ENCODE measurements around the gene CNOT1.
"Not testable (repeated sequence)": the region's sequence is repeated elsewhere in the genome, so short reads cannot be mapped to it uniquely, and the experiment has no call there.

The CNOT1 gene

DNA sequence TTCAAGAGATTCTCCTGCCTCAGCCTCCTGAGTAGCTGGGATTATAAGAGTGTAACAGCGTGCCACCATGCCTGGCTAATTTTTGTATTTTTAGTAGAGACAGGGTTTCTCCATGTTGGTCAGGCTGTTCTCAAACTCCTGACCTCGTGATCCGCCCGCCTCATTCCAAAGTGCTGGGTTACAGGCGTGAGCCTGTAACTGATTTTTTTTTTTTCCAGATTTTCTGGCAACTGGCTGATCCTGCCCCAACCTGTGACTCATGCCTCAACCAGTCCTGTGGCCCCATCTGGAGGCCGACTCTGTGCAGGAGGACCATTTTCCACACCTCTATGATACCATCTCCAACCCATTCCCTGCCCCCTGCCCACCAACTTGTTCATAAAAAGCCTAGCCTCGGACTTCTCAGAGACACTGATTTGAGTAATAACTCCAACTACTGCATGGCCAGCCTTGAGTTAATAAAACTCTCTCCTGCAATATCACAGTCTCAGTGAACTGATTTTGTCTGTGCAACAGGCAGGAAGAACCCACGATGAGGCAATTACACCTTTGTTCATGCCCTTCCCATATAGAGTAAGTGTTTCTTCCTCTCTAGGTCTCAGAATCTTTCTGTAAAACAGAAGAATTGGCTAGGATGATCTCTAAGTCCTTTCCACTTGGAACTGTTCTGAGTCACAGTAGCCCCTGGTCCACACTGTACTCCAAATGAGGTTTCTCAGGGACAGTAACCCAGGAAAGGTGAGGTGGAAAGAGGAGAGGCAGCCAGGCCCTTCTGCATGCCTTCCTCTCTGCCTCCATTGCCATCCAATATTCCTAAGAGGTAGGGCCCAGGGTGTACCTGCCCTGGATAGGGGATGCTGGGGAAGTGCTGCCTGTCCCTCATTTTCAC, 8.8 kb upstream of the CNOT1 start:
- no peak for DNase-seq

DNA sequence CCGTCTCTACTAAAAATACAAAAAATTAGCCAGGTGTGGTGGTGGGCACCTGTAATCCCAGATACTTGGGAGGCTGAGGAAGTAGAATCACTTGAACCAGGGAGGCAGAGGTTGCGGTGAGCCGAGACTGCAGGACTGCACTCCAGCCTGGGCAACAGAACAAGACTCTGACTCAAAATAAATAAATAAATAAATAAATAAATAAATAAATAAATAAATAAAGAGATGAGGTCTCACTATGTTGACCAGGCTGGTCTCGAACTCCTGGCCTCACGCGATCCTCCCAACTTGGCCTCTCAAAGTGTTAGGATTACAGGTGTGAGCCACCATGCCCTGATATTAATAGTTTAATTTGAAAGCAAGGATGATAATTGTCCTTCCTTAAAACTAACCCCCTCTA, 7.4 kb upstream of the CNOT1 start:
- DNase-seq: not testable (repeated sequence)

DNA sequence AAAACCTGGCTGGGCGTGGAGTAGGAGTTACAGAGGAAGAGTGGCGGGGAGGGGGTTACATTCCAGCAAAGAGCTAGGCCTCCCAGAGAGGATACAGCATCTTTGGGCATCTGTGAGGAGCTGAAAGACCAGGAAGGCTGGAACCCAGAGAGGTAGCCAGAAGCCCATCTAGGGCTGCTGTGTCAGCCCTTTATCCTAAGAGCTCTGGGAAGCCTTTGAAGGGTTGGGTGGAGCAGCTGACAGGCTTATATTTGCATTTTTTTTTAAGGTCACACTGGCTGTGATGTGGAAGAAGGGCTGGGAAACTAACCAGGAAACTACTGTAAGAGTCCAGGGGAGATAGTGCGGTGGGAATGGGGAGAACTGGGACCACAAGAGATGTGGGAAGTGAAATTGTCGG, 6.8 kb upstream of the CNOT1 start:
- DNase-seq: no peak

DNA sequence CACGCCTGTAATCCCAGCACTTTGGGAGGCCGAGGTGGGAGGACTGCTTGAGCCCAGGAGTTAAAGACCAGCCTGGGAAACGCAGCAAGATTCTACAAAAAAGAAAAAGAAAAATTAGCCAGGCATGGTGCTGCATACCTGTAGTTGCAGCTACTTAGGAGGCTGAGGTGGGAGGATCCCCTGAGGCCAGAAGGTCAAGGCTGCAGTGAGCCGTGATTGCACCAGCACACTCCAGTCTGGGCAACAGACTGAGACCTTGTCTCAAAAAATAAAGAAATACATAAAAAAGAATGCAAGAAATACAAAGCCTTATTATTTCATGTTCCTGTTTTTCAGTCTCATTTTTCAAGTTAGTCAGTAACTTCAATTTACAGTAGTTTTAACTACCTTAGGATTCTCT, 5.9 kb upstream of the CNOT1 start:
- DNase-seq: no peak

DNA sequence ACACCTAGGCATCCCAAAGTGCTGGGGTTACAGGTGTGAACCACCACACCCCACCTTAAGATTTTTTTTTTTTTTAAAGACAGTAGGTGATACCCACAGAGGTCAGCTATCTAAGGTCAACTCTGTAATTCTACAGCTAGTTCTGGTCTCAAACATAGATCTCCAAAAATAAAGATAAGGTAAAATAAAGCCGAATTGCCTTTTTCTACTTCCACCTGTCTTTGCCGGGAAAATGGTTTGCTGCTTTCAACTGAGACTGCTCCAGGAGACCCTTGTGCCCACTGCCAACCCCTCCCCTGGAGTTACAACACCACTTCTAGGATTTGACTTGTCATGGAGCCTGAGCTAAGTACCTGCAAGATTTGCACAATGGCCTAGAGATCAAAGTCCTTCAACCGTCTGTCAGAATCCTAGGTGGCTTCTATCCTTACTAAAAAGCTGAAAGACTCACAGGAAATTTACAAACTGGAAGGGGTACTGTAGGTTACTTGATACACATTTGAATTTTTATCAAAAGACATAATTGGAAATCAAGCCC, 4.7 kb upstream of the CNOT1 start:
- DNase-seq: no peak

DNA sequence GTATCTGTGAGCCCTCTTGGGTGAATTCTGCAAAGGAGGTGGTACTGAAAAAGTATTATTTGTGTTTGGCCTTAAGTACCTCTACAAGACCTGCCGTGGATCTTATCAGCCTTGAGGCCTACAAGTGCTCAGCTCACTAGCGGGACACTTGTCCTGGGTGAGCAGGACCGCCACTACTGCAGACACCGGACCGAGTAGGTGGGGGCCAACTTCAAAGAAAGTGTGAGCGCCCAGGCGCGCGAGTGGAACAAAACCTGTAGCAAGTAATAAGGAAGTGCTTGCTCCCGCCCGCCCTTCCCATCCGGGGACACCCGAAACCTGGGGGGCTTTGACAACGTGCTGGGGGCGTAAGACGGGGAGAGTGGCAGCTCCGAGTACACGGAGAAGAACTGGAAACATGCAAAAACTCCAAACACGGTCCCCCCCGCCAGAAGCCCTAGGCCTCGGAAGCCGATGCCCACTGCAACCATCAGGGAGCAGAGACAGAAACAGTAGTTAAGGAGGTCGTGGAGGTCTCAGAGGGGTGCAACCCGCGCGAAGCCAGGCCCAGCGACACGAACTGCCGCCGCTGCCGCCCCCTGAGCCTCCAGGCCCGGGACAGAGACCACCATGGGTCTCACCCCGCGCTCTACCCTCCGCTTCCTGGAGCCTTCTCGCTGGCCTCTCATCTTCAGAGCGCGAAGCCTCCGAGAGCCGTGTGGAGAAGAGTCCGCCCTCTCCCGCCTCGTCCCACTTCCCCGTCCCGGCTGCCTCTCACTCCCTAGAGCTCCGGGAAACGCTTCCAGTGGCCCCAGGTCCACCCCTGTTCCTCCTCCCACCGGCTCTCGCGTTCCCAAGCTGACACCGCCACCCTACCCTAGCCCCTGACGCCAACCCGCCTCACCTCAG, 537 bp downstream of the CNOT1 start:
- peak; percentile 20 to 61 (median 33) for DNase-seq

DNA sequence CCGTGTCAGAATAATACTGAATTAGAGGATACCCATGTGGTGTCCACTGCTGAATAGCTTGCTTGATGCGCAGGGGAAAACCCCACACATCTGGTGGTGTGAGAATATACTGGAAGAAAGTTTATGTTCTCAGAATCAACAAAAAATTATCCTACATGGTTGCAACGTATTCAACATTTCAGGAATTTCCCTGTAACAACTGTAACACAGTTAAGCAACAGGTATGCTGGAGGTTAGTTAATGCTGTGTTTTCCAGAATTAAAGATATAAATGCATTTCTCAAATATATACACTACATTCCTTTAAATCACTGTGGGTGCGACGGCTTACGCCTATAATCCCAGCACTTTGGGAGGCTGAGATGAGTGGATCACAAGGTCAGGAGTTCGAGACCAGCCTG, 5.4 kb downstream of the CNOT1 start:
- DNase-seq: no peak

DNA sequence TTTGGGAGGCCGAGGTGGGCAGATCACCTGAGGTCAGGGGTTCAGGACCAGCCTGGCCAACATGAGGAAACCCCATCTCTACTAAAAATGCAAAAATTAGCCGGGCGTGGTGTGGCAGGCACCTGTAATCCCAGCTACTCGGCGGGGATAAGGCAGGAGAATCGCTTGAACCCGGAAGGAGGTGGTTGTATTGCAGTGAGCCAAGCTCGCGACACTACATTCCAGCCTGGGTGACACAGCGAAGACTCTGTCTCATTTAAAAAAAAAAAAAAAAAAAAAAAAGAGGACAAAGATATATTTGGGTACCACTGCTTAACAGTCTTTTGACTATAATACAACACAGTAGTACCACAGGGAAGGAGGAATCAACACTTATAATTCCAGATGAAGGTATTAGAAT, 9.2 kb downstream of the CNOT1 start:
- DNase-seq: no peak

DNA sequence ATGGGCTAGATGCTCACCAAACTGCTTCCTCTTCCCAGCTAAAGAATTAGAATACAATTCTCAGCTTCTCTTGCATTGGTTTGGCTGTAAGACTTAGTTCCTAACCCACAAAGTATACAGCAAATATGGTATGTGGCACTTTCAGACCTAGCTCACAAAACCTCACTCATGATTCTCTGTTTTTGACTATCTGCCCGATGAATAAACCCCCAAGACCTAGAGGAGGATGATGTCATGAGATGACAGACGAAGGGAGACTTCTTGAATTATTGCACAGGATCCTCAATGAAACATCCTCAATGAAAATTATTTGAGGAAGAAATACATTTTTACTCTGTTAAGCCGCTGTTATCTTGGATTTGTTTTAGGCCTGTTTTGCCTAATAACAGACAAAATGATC, 14.3 kb downstream of the CNOT1 start:
- peak in 1 of 5 experiments; percentile 20 for DNase-seq

DNA sequence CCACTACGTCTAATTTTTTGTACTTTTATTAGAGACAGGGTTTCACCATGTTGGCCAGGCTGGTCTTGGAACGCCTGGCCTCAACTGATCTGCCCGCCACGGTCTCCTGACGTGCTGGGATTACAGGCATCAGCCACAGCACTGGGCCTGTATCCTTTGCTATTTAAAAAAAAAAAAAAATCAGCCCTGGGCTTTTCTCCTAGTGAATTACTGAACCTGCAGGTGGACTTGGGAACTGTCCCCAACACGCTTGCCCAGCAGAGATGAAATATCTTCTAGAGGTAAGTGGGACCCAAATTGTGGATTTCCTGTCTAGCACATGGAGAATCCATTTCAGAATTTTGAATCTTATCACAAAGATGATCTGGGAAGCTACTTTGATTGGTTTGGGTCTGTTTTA, 14.8 kb downstream of the CNOT1 start:
- DNase-seq: no peak

DNA sequence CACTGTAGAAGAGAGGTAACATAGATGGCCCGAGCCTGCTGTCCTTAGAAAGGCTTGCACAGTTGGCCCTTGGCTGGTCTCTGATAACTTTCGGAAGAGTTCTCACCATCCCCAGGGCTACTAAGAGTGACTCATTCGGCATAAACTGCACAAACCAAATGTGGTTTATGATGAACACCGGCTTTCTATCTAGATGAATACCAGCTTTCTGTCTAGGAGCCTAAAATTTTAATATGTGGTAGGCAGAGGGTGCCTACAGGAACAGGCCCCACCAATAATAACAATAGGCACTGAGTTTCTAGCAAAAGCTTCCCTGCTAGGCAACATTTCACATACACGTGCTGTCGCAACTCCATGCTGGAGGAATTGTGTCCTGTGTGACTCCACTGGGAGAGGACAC, 15.4 kb downstream of the CNOT1 start:
- DNase-seq: no peak

DNA sequence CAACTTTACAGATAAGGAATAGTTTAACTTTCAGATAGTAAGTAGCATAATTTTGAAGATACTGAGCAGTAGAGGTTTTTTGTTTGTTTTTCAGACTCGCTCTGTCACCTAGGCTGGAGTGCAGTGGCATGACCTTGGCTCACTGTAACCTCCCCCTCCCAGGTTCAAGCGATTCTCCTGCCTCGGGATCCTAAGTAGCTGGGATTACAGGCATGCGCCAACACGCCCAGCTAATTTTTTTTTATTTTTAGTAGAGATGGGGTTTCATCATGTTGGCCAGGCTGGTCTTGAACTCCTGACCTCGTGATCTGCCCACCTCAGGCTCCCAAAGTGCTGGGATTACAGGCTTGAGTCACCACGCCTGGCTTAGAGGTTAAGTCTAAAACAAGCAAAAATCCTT, 16.7 kb downstream of the CNOT1 start:
- DNase-seq: not testable (repeated sequence)

DNA sequence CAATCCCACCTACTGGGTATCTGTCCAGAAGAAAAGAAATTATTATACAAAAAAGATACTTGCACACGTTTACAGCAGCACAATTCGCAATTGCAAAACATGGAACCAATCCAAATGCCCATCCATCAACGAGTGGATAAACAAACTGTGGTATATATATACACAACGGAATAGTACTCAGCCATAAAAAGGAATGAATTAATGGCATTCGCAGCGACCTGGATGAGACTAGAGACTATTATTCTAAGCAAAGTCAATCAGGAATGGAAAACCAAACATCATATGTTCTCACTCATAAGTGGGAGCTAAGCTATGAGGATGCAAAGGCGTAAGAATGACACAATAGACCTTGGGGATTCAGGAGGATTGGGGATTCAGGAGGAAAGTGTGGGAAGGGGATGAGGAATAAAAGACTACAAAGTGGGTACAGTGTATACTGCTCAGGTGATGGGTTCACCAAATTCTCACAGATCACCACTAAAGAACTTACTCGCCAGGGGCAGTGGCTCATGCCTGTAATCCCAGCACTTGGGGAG, 21.0 kb downstream of the CNOT1 start:
- DNase-seq: no peak

DNA sequence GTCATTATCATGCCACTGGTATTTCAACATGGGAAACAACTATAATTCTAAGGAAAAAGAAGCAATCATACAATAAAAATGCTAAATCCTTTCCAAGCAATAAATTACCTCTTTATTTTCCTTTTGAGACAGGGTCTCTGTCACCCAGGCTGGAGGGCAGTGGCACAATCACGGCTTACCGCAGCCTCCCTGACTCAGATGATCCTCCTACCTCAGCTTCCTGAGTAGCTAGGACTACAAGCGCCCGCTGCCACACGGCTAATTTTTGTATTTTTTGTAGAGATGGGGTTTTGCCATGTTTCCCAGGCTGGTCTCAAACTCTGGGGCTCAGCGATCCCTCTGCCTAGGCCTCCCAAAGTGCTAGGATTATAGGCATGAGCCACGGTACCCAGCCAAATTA, 24.1 kb downstream of the CNOT1 start:
- no peak for DNase-seq

DNA sequence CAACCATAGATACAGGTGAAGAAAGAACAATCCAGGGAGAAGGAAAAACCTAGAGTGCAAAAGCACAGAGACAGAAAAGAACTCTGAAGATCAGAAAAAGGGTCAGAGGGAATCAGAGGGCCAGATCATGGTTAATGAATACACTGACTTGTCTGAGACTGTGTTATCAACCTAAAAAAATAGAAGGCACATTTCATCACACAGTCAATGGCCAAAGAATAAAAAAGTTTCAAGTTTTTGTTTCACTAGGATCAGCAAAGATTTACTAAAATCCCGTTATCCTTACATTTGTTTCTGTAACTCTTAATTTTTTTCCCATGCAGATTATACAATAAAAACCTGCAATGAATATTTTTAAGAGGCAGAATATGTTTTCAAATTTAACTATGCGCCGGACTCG, 38.5 kb downstream of the CNOT1 start:
- no peak for DNase-seq

DNA sequence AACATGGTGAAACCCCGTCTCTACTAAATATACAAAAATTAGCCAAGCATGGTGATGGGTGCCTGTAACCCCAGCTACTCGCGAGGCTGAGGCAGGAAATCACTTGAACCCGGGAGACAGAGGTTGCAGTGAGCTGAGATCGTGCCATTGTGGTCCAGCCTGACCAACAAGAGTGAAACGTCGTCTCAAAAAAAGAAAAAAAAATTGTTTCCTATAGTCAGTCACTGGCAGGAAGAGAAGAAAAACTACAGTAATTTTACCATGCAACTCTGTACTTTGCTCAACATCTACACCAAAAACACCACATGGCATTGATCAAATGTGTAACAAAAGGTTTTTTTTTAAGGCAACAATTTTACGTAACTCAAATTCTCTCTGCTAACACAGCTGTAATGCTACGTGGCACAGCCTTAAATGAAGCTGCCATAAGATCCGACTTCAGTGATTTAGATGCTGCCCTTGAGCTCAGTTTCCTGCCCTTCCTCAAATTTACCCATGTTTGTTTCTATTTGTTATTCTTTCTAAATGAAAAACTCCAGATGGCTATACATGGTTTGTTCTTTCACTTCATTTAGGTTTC, 40.2 kb downstream of the CNOT1 start:
- DNase-seq: peak in 1 of 5 experiments; percentile 22

DNA sequence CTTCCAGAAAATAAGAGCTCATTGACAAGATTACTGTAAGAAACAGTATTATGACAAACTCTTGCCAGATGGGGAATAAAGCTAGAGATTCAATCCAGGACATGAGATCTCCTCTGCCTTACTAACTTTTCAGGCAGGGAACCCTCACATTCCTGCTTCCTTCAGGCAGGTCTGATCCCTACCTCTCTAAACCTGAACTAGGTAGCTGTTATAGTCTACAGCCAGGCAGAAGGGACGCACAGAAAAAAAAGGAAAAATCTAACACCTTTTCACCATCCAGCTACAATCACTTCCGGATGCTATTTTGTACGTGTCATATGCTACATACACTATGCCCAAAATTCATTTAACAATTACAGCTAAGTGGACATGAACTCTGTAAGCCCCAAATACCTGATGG, 41.2 kb downstream of the CNOT1 start:
- DNase-seq: no peak

DNA sequence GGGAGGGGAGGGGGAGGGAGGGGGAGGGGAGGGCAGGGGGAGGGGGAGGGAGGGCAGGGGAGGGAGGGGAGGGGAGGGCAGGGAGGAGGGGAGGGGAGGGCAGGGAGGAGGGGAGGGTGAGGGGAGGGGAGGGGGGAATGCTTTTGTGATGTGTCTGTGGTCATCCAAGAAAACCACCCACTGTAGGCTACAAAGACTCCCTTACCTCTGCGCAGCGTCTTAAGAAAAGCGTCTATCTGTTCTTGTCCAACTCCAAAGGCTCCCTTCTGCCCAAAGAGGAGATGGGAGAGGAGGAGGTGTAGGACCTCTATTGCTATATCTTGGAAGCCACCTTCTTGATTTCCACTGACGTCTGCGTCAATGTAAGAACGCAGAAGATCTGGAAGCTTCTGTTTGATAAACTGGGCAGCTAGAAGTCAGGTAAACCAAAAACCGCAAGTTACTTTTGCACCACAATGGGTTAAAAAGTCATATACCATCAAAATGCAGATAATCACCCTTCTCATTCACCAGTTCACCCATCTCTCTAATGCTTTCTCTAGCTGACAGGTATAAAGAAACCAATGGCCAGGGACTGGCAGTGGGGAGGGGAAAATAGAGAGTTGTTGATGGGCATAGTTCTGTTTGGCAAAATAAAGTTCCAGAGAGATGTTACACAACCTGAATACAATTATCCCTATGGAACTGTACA, 43.1 kb downstream of the CNOT1 start:
- DNase-seq: no peak

DNA sequence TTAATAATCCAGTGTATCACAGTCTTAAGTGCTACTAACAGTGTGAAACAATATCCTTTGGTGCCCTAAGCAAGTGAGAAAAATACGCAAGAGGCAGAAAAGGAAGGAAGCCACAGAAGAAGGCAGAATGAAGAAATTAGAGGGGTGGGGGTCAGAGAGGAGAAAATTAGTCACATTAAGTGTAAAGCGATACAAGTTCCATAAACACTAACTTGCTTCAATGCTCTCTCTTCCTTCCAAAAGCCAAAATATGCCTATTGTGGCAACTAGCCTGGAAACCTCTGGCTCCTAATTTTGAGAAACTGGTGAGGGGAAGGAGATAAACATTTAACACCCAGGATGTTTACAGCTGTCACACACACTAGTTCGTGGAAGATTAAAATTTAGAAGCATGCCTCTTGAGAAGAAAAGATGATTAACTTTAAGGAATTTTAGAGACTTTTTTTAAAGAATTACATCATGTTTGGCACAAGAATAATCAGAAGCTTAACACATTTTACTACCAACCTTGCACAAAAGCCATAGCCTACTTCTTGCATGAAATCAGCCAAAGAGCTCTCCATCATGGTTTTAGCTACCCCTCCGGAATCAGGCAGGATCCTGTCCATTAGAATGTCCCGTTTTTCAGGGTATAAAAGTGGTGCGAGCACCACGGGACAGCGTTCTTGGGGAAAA, 44.7 kb downstream of the CNOT1 start:
- DNase-seq: no peak

DNA sequence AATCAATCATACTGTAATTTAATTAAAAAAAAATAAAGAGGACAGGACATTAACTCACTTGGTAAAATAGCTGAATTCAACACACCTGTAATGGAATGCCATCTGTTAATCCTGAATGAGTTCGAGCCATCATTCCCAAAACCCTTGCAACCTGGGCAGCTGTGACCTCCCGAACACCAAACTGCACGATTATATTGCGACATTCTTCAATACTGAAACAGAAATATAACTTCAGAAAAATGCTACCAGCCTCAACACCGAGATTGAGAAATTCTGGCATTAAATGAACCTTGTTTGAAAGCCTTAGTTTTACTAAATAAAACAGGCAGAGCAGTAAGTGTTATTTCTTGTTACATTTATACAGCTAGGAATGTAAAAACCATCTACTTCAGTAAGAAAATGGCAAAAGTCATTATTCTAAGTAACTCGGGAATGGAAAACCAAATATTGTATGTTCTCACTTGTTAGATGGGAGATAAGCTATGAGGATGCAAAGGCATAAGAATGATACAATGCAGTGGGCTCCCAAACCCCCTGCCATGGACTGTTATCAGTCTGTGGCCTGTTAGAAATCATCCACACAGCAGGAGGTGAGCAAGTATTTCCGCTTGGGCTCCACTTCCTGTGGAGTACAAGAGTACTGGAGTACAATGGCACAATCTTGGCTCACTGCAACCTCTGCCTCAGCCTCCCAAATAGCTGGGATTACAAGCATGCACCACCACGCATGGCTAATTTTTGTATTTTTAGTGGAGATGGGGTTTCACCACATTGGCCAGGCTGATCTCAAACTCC, 46.5 kb downstream of the CNOT1 start:
- no peak for DNase-seq

DNA sequence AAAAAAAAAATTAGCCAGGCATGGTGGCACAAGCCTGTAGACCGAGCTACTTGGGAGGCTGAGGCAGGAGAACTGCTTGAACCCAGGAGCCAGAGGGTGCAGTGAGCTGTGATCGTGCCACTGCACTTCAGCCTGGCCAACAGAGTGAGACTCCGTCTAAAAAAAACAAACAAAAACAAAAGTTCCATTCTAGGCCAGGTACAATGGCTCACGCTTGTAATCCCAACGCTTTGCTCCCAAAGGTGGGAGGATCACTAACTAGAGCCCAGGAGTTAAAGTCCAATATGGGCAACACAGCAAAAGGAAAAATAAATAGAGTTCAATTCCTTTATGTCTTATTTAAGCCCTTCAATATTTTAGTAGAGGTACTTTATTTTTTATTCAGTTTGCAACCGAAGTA, 47.5 kb downstream of the CNOT1 start:
- DNase-seq: no peak
